Gastroesophageal sphincter (tissue), 3 donors: ENCODE results near the gene FNDC10.
"Not testable (repeated sequence)": the region's sequence is repeated elsewhere in the genome, so short reads cannot be mapped to it uniquely, and the experiment has no call there.

Source experiments
- POLR2AphosphoS5 ChIP-seq: sonication (generic); formaldehyde crosslinking; IDR thresholded peaks from one replicate; pipeline ENCODE4 v1.6.1; 2017; ENCODE audit warnings: antibody characterized with exemption
- TF ChIP-seq, protein P1 (sequence below), 4 experiments: fragments of 200-600 bp in 2 of 4; fragments of 450-650 bp in 2 of 4; sonication (generic) in 1 of 4; IDR thresholded peaks; one replicate each; pipeline ENCODE4 v1.5.1; 2017 to 2019; ENCODE audit warnings: antibody characterized with exemption in 4 of 4, mild to moderate bottlenecking in 2 of 4, moderate library complexity in 2 of 4

DNA sequence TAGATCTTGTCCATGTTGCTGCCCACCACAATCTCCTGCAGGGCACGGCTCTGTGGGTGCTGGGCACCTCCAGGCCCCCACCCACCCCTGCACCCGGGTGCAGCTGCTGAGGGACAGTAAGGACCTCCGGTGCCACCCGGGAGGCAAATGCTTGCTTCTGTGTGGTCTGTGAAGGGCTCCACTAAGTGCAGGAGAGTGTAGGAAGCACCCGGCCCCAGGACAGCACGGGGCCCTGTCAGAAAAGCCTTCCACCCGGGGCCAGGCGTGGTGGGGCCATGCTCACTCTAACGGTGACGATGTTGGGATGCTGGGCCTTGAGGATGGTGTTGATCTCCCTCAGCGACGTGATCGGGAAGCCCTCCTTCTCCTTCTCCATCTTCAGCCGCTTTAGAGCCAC is 37.5 kb upstream of the FNDC10 start:
- TF ChIP-seq, protein P1, sequence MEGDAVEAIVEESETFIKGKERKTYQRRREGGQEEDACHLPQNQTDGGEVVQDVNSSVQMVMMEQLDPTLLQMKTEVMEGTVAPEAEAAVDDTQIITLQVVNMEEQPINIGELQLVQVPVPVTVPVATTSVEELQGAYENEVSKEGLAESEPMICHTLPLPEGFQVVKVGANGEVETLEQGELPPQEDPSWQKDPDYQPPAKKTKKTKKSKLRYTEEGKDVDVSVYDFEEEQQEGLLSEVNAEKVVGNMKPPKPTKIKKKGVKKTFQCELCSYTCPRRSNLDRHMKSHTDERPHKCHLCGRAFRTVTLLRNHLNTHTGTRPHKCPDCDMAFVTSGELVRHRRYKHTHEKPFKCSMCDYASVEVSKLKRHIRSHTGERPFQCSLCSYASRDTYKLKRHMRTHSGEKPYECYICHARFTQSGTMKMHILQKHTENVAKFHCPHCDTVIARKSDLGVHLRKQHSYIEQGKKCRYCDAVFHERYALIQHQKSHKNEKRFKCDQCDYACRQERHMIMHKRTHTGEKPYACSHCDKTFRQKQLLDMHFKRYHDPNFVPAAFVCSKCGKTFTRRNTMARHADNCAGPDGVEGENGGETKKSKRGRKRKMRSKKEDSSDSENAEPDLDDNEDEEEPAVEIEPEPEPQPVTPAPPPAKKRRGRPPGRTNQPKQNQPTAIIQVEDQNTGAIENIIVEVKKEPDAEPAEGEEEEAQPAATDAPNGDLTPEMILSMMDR (IDR thresholded peaks at IDR 0.05) = not testable (repeated sequence)
- TF ChIP-seq POLR2AphosphoS5 = not testable (repeated sequence)
